ENCODE measurements around the gene PLEKHG4B. TPM values are rescaled to one million over a fixed set of nuclear protein-coding genes. Genes with fewer than 3 reads are reported as not detected.

The PLEKHG4B gene
- total and polyA plus RNA-seq, 2 of the 8 experiments (the other 6 are each of a cell fraction or from before 2014, with no cell fraction given) = 31.1 to 43.6 TPM

DNA sequence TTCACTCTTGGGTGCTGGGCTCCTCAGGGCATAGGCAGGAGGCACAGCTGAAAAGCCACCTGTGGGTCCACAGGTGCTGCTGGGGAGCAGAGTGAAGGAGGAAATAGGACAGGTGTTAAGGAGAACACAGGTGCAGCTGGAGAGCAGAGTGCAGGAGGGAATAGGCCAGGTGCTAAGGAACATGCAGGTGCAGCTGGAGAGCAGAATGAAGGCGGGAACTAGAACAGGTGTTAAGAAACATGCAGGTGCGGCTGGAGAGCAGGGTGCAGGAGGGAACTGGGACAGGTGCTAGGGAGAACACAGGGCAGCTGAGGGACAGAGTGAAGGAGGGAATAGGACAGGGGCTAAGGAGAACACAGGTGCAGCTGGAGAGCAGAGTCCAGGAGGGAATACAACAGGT, 43.8 kb upstream of the PLEKHG4B start:
- H3K56ac ChIP-seq (replicated peaks; ENCODE audit: insufficient read length, low read depth, low read length) = no peak overlapping the region
- no peak overlapping the region for H3K23ac ChIP-seq (ENCODE audit: insufficient read length)
- no peak overlapping the region for H3K14ac ChIP-seq (ENCODE audit: insufficient read length)
- TF ChIP-seq, protein P1, sequence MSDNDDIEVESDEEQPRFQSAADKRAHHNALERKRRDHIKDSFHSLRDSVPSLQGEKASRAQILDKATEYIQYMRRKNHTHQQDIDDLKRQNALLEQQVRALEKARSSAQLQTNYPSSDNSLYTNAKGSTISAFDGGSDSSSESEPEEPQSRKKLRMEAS (IDR thresholded peaks at IDR 0.05) = peak; percentile 80
- TF ChIP-seq, protein P2, sequence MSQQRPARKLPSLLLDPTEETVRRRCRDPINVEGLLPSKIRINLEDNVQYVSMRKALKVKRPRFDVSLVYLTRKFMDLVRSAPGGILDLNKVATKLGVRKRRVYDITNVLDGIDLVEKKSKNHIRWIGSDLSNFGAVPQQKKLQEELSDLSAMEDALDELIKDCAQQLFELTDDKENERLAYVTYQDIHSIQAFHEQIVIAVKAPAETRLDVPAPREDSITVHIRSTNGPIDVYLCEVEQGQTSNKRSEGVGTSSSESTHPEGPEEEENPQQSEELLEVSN (IDR thresholded peaks at IDR 0.05) = peak; percentile 95
- TF ChIP-seq TCF12 (IDR thresholded peaks at IDR 0.05; ENCODE audit: low read depth, low read length) (peak; percentile 94), SP4 (IDR thresholded peaks at IDR 0.05; ENCODE audit: low read length) (no peak), JUND (IDR thresholded peaks at IDR 0.05; ENCODE audit: low read length) (no peak)
- peaks cover 2 to 4% of the 10 kb centered on the region in 2 experiments for H4K20me1 ChIP-seq (replicated peaks in 1 of 2; ENCODE audit: control insufficient read depth in 1 of 2, insufficient read depth in 2 of 2, low read length in 2 of 2)
- H3K4me1 ChIP-seq (replicated peaks in 1 of 4; ENCODE audit: control insufficient read depth in 3 of 4, insufficient read depth in 4 of 4, low read length in 3 of 4) = peaks cover 0 to 5% (median under 1%) of the 10 kb centered on the region in 4 experiments; a peak in 4 of 7 replicates
- no peak for FAIRE-seq
- no peak overlapping the region for H2BK20ac ChIP-seq (ENCODE audit: low read length)
- no peak overlapping the region for H2BK15ac ChIP-seq (ENCODE audit: low read length)
- 90% methylated on average over 2 of the region's 2 CpGs; no CpG with 5 or more reads in 1 of the 2 experiments for WGBS, 2 experiments (ENCODE audit: extremely low coverage in 1 of 2, insufficient coverage in 1 of 2, insufficient read length in 1 of 2, insufficient replicate concordance in 2 of 2, low coverage in 1 of 2, low lambda C conversion rate in 2 of 2, missing lambda C conversion rate in 1 of 2)
- no peak overlapping the region for H3K4me2 ChIP-seq (ENCODE audit: insufficient read depth in 1 of 2, low read depth in 2 of 2, low read length in 2 of 2)
- H3K4ac ChIP-seq (replicated peaks; ENCODE audit: insufficient read length, low read depth, low read length) = no peak overlapping the region
- no peaks in the 10 kb centered on the region for H3K9me3 ChIP-seq (ENCODE audit: insufficient read depth in 2 of 2, low read depth in 1 of 2, low read length in 1 of 2)
- peaks cover 20% of the 10 kb centered on the region; the same call in 1 of the 2 replicates for H3K23me2 ChIP-seq (ENCODE audit: low read depth, low read length)
- no peak overlapping the region for H3K27ac ChIP-seq (ENCODE audit: low read depth, low read length)
- no peak overlapping the region for H2BK120ac ChIP-seq (replicated peaks; ENCODE audit: low read depth, low read length)
- no peak overlapping the region for H3K4me3 ChIP-seq (ENCODE audit: extremely low read depth in 1 of 4, insufficient read depth in 2 of 4, low read depth in 3 of 4, low read length in 4 of 4)
- no peaks in the 10 kb centered on the region for H3K79me2 ChIP-seq (ENCODE audit: control insufficient read depth in 1 of 2, insufficient read depth in 2 of 2, low read length in 2 of 2)
- no peak overlapping the region for H4K5ac ChIP-seq (ENCODE audit: insufficient read length, low read depth, low read length)
- no peak overlapping the region for H2AK5ac ChIP-seq (ENCODE audit: low read depth, low read length)
- H3K9ac ChIP-seq (replicated peaks in 1 of 4; ENCODE audit: extremely low read depth in 1 of 4, low read depth in 3 of 4, low read length in 3 of 4) = no peak overlapping the region
- no peak overlapping the region for H2BK5ac ChIP-seq (ENCODE audit: low read depth, low read length)
- DNase-seq (ENCODE audit: low read depth in 1 of 2, low spot score in 2 of 2) = no peak
- no peak overlapping the region for H4K8ac ChIP-seq (ENCODE audit: extremely low read depth, insufficient read depth, low read length)
- POLR2A ChIA-PET (ENCODE audit: partially characterized antibody) = interaction anchor here (1.1 kb wide), 2 partner anchors 13 to 95 kb away, joined by 3 to 4 read pairs; no protein-coding TSS in a partner anchor
- H4K91ac ChIP-seq (replicated peaks; ENCODE audit: insufficient read length, low read length) = no peak overlapping the region
- no peak overlapping the region for H2AFZ ChIP-seq (ENCODE audit: low read length)
- no peak overlapping the region for H3K18ac ChIP-seq (ENCODE audit: extremely low read depth, low read length)
- H3K79me1 ChIP-seq (ENCODE audit: low read depth, low read length) = no peaks in the 10 kb centered on the region
- peaks cover 22 to 55% (median 47%) of the 10 kb centered on the region in 4 experiments for H3K27me3 ChIP-seq (replicated peaks in 1 of 4; ENCODE audit: control insufficient read depth in 3 of 4, extremely low read depth in 1 of 4, insufficient read depth in 3 of 4, low read length in 3 of 4)
- H3K36me3 ChIP-seq (ENCODE audit: control insufficient read depth in 2 of 4, insufficient read depth in 4 of 4, low read length in 3 of 4) = no peaks in the 10 kb centered on the region
- no peak overlapping the region for H2BK12ac ChIP-seq (ENCODE audit: low read depth, low read length)
- CTCF ChIA-PET (ENCODE audit: partially characterized antibody) = interaction anchor here (1.4 kb wide), 1 partner anchor 140 kb away, joined by 5 read pairs; no protein-coding TSS in a partner anchor
